GM10248 (cell line): ENCODE data around the gene CDC42BPG.

ENCODE experiments used
- CTCF ChIA-PET: fragments of 300-600 bp; sonication (Branson Sonifier 250); formaldehyde crosslinking; extraction: SDS; loops from one replicate; lab custom pipeline; 2021; ENCODE audit warnings: antibody characterized with exemption; lab: Yijun Ruan, JAX
- POLR2A ChIA-PET: fragments of 350-650 bp; sonication (Branson Sonifier 250); formaldehyde crosslinking; extraction: SDS; loops from one replicate; lab custom pipeline; 2020; ENCODE audit warnings: antibody characterized with exemption; lab: Yijun Ruan, JAX
- DNase-seq: peaks from one replicate; pipeline ENCODE4 v3.0.0; 2012; ENCODE audit errors: extremely low spot score
- CTCF ChIP-seq: IDR thresholded peaks from 2 replicates; pipeline ENCODE4 v1.5.1; 2012; ENCODE audit warnings: mild to moderate bottlenecking, low read depth; ENCODE audit errors: extremely low read depth, missing control alignments, control extremely low read depth

Gene CDC42BPG

DNA sequence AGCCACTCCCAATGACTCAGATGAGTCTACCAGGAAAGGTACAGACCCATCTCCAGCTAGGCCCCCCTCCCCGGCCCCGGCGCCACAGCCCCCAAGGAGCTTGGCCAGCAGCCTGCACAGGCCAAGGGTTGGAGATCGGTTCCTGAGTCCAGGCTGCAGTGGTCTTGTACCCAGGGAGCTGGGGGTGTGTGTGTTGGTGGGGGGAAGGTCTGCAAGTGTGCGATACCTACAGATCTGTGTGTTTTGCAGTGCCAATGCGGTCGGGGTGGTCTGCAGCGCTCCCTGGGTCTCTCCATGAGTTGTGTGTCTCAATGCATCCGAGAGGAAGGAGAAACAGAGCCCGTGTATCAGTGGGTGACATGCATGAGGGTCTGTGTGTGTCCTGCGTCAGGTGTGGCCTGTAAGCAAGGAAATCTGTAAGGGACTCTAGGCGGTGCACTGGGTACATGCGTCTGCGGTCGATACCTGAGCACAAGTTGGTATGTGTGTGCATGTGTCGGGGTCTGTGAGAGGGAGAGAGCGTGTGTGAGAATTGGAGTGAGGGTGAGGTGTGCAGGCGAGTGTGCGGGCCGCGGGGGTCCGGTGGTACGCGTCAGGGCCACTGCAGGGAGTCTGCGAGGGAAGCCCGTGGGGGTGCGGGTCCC, 645 bp downstream of the CDC42BPG start:
- CTCF ChIA-PET, result interaction anchor here (0.8 to 33.1 kb wide), 15 partner anchors 8 to 267 kb away, joined by 3 to 1137 read pairs (median 4); partner anchors contain the start of genes ARL2, EHD1 and TM7SF2
- DNase-seq, result no peak
- POLR2A ChIA-PET, result interaction anchor here (1.4 kb wide), 1 partner anchor 274 kb away, joined by 3 read pairs; the partner anchor contains the start of gene ZNHIT2
- TF ChIP-seq CTCF, result no peak

GRCh38 chr11:64842851-64843685, 1.4 kb downstream of the CDC42BPG start:
- ChIA-PET CTCF (interaction anchor here (1.0 to 33.1 kb wide), 7 partner anchors 10 to 268 kb away, joined by 3 to 1137 read pairs (median 4); partner anchors contain the start of genes EHD1 and TM7SF2), POLR2A (no interaction called here)
- no peak for TF ChIP-seq CTCF
- DNase-seq, result no peak

DNA sequence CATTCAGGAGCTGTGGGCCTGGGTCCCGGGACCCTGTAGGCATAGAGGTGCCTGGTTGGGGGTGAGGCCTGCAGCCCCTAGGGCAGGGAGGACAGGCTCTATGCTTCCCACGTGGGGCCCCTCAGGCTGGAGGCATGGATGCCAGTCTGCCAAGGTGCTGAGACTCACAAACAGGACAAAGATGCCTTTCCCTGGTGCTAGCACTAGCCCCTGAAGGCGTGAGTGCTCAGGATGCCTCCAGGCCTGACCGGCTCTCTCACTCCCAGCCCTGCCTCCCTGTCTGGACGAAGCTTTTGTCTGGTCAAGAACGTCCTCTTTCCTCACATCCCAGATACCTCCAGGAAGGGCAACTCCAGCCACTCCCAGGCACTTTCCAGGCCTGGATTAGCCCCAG, 2.1 kb downstream of the CDC42BPG start:
- CTCF ChIA-PET, result interaction anchor here (1.0 to 33.1 kb wide), 3 partner anchors 20 to 171 kb away, joined by 4 to 1137 read pairs (median 356); partner anchors contain the start of gene EHD1
- TF ChIP-seq CTCF, result no peak
- POLR2A ChIA-PET, result no interaction called here
- DNase-seq, result no peak

- no peak for TF ChIP-seq CTCF
- ChIA-PET CTCF (interaction anchor here (1.0 to 33.1 kb wide), 5 partner anchors 9 to 173 kb away, joined by 3 to 1137 read pairs (median 4); partner anchors contain the start of genes ARL2 and EHD1), POLR2A (no interaction called here)
- DNase-seq, result no peak
These were observed 2.7 kb downstream of the CDC42BPG start for GRCh38 chr11:64841592-64842365.

GRCh38 chr11:64839887-64840782, 4.3 kb downstream of the CDC42BPG start:
- POLR2A ChIA-PET, result interaction anchor here (0.6 kb wide), 1 partner anchor 27 kb away, joined by 4 read pairs; no protein-coding TSS in a partner anchor
- DNase-seq, result no peak
- CTCF ChIA-PET, result interaction anchor here (0.6 to 33.1 kb wide), 6 partner anchors 7 to 476 kb away, joined by 3 to 1137 read pairs (median 3); partner anchors contain the start of genes ARL2 and EHD1
- TF ChIP-seq CTCF, result no peak
